ENCODE results near the gene PTPN21. TPM values are rescaled to one million over a fixed set of nuclear protein-coding genes. Genes with fewer than 3 reads are reported as not detected.

The PTPN21 gene
- total and polyA plus RNA-seq, 2 donors (not counting 3 experiments of a cell fraction or from before 2014, with no cell fraction given): 9.2 to 16.1 TPM

DNA sequence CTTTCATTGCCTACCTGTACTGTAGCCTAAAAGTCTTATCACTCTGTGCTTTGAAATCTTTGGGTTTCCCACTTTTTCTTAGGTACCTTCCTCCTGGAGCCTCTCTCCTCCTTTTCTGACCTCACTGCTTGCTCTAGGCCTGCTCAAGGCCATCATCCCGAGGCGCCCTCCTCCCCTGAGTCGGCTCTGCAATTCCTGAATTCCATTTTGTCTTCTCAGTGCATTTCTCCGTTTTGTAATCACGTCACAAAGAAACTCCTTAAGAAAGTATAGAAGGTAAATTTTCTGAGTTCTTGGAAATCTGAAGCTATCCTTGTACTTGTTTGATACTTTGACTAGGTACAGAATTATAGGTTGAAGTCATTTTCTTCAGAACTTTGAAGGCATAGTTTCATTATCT, 33.3 kb upstream of the PTPN21 start:
- H3K36me3 ChIP-seq (ENCODE audit: control insufficient read depth in 2 of 2, extremely low read depth in 1 of 2, insufficient read depth in 2 of 2, low read length in 2 of 2): peaks cover 6 to 14% of the 10 kb centered on the region in 2 experiments
- no peak overlapping the region for H3K9ac ChIP-seq (replicated peaks; ENCODE audit: extremely low read depth, insufficient read depth, low read length)
- POLR2A ChIA-PET: no interaction called here
- no TSS peak for BruUV-seq (replicated peaks)
- no peaks in the 10 kb centered on the region for H3K4me1 ChIP-seq (ENCODE audit: control insufficient read depth, extremely low read depth, insufficient read depth, low read length)
- CTCF ChIA-PET: no interaction called here
- H3K9me1 ChIP-seq (replicated peaks; ENCODE audit: control insufficient read depth, extremely low read depth, insufficient read depth, low read length): no peaks in the 10 kb centered on the region
- H4K20me1 ChIP-seq (replicated peaks; ENCODE audit: control insufficient read depth, extremely low read depth, insufficient read depth, low read length): no peaks in the 10 kb centered on the region
- no peaks in the 10 kb centered on the region for H3K27me3 ChIP-seq (ENCODE audit: control insufficient read depth in 2 of 2, insufficient read depth in 2 of 2, low read length in 2 of 2)
- no peak overlapping the region for H2AFZ ChIP-seq (ENCODE audit: low read depth, low read length)
- H3K4me2 ChIP-seq (ENCODE audit: insufficient read depth, low read length): no peak overlapping the region
- no peak for TF ChIP-seq JUN (IDR thresholded peaks at IDR 0.05; ENCODE audit: borderline replicate concordance, insufficient read depth, insufficient read length, low read depth)
- TF ChIP-seq POLR2A (IDR thresholded peaks at IDR 0.05; ENCODE audit: low read depth, low read length): no peak
- TF ChIP-seq FOS (IDR thresholded peaks at IDR 0.05; ENCODE audit: borderline replicate concordance, insufficient read depth, low read length): no peak
- TF ChIP-seq POLR2AphosphoS5 (IDR thresholded peaks at IDR 0.05; ENCODE audit: insufficient read depth, low read depth, low read length): no peak
- TF ChIP-seq, protein P1, sequence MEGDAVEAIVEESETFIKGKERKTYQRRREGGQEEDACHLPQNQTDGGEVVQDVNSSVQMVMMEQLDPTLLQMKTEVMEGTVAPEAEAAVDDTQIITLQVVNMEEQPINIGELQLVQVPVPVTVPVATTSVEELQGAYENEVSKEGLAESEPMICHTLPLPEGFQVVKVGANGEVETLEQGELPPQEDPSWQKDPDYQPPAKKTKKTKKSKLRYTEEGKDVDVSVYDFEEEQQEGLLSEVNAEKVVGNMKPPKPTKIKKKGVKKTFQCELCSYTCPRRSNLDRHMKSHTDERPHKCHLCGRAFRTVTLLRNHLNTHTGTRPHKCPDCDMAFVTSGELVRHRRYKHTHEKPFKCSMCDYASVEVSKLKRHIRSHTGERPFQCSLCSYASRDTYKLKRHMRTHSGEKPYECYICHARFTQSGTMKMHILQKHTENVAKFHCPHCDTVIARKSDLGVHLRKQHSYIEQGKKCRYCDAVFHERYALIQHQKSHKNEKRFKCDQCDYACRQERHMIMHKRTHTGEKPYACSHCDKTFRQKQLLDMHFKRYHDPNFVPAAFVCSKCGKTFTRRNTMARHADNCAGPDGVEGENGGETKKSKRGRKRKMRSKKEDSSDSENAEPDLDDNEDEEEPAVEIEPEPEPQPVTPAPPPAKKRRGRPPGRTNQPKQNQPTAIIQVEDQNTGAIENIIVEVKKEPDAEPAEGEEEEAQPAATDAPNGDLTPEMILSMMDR (IDR thresholded peaks at IDR 0.05; ENCODE audit: extremely low read depth in 1 of 2, insufficient read depth in 1 of 2, low read depth in 1 of 2, low read length in 2 of 2): no peak
- no peak for TF ChIP-seq EZH2 (IDR thresholded peaks at IDR 0.05; ENCODE audit: borderline replicate concordance, low read depth, low read length, severe bottlenecking)
- TF ChIP-seq GATA2 (IDR thresholded peaks at IDR 0.05; ENCODE audit: insufficient read depth, insufficient read length, low read depth, low read length): no peak
- no peak for TF ChIP-seq MYC (IDR thresholded peaks at IDR 0.05; ENCODE audit: low read depth, low read length)
- TF ChIP-seq, protein P2, sequence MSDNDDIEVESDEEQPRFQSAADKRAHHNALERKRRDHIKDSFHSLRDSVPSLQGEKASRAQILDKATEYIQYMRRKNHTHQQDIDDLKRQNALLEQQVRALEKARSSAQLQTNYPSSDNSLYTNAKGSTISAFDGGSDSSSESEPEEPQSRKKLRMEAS (IDR thresholded peaks at IDR 0.05; ENCODE audit: insufficient read depth, insufficient read length): no peak
- no peak overlapping the region for H3K27ac ChIP-seq (ENCODE audit: insufficient read depth, low read depth, low read length)
- H3K9me3 ChIP-seq (replicated peaks; ENCODE audit: control insufficient read depth, insufficient read depth, low read length): no peaks in the 10 kb centered on the region
- DNase-seq (ENCODE audit: low read depth, low spot score) (no peak), FAIRE-seq (no peak)
- H3K79me2 ChIP-seq (ENCODE audit: control insufficient read depth, insufficient read depth, low read length): no peaks in the 10 kb centered on the region
- dilution Hi-C loops (cut with MboI; ENCODE audit: extremely low pct_ligation_motif_present, low sequenced_read_pairs): no loop called here
- intact Hi-C loops (cut with micrococcal nuclease): no loop called here
- H3K4me3 ChIP-seq (replicated peaks in 1 of 3; ENCODE audit: insufficient read depth in 1 of 3, low read depth in 1 of 3, low read length in 3 of 3): no peak overlapping the region

Measured in endothelial cell of umbilical vein (primary cell).